HCT116 (cell line): ENCODE results near the gene NUAK2. TPM values are rescaled to one million over a fixed set of nuclear protein-coding genes. Genes with fewer than 3 reads are reported as not detected.

Experiments
- ATAC-seq: fragments of 200-7000 bp; cut with Tn5 transposase; 2 replicates; pipeline ENCODE4 v1.9.1; 2020; ENCODE audit warnings: mild to moderate bottlenecking, moderate library complexity
- BruUV-seq: library from RNA; stranded (reverse); fragments of 400-500 nt; replicated peaks from 2 replicates; lab custom pipeline; 2021; lab: Mats Ljungman, UMichigan
- CTCF ChIA-PET: fragments of 300-600 bp; sonication (Branson Sonifier 250); formaldehyde crosslinking; loops from one replicate; lab custom pipeline; 2021; ENCODE audit warnings: antibody characterized with exemption; lab: Charles Lee
- POLR2A ChIA-PET: fragments of 300-600, 350-600 bp; sonication (Branson Sonifier 250); formaldehyde crosslinking; loops from one replicate; lab custom pipeline; 2021; ENCODE audit warnings: antibody characterized with exemption; lab: Charles Lee
- RAD21 ChIA-PET, 2 experiments: fragments of 300-600 bp; sonication (Branson Sonifier 250); formaldehyde crosslinking; loops; one replicate each; lab custom pipeline; 2023; ENCODE audit warnings: low total read pairs in 2 of 2; ENCODE audit not compliant: uncharacterized antibody in 2 of 2, unreplicated experiment in 2 of 2, low non-redundant PET in 1 of 2; lab: Charles Lee
- DNase-seq: peaks from one replicate; pipeline ENCODE4 v3.0.0-alpha.2; 2010; ENCODE audit warnings: low read depth, low spot score
- H2AFZ ChIP-seq: fragments of 200-600 bp; shearing (Covaris generic), sonication (generic); 2 replicates; pipeline ENCODE4 v1.6.1; 2017; ENCODE audit warnings: low read depth, mixed run types, mixed read lengths, antibody characterized with exemption, low read length; ENCODE audit not compliant: poor library complexity, severe bottlenecking
- H3K27ac ChIP-seq: 2 replicates; pipeline ENCODE4 v1.5.1; 2012; ENCODE audit warnings: low read depth, low read length
- H3K27me3 ChIP-seq: fragments of 200-600 bp; sonication (generic); 2 replicates; pipeline ENCODE4 v1.6.1; 2016; ENCODE audit warnings: mixed run types, low read length, mixed read lengths; ENCODE audit not compliant: insufficient read depth
- H3K36me3 ChIP-seq, 2 experiments: fragments of 200-500 bp in 1 of 2; fragments of 200-600 bp in 1 of 2; sonication (Bioruptor generic) in 1 of 2; sonication (generic) in 1 of 2; 2 replicates each; pipeline versions ENCODE4 v1.5.1 to v1.6.1; 2014 to 2016; ENCODE audit warnings: low read length in 2 of 2, inconsistent platforms in 1 of 2, mixed read lengths in 1 of 2, mixed run types in 1 of 2; ENCODE audit not compliant: insufficient read depth in 2 of 2, control insufficient read depth in 1 of 2
- H3K4me1 ChIP-seq, 2 experiments: fragments of 200-600 bp in 1 of 2; sonication (generic) in 1 of 2; 2 replicates each; pipeline versions ENCODE4 v1.5.1 to v1.6.1; 2012 to 2017; ENCODE audit warnings: low read length in 2 of 2, inconsistent platforms in 1 of 2, mild to moderate bottlenecking in 1 of 2, mixed read lengths in 1 of 2, mixed run types in 1 of 2, moderate library complexity in 1 of 2; ENCODE audit not compliant: insufficient read depth in 2 of 2, control insufficient read depth in 1 of 2
- H3K4me2 ChIP-seq: fragments of 200-600 bp; sonication (generic); 2 replicates; pipeline ENCODE4 v1.6.1; 2017; ENCODE audit warnings: mixed run types, low read length, mixed read lengths
- H3K4me3 ChIP-seq, 2 experiments: fragments of 200-600 bp in 1 of 2; sonication (generic) in 1 of 2; replicated peaks in 1 of 2; 2 replicates each; pipeline ENCODE4 v1.5.1; 2011 to 2016; ENCODE audit warnings: low read length in 2 of 2, control low read depth in 1 of 2, low read depth in 1 of 2, mild to moderate bottlenecking in 1 of 2, mixed read lengths in 1 of 2, mixed run types in 1 of 2
- H3K79me2 ChIP-seq: fragments of 200-600 bp; sonication (generic); 2 replicates; pipeline ENCODE4 v1.6.1; 2017; ENCODE audit warnings: mild to moderate bottlenecking, mixed run types, low read length, moderate library complexity, mixed read lengths; ENCODE audit not compliant: insufficient read depth
- H3K9ac ChIP-seq: fragments of 200-600 bp; sonication (generic); 2 replicates; pipeline ENCODE4 v1.6.1; 2016; ENCODE audit warnings: low read length, mixed read lengths
- H3K9me2 ChIP-seq: fragments of 200-600 bp; sonication (generic), shearing (Covaris generic); 2 replicates; pipeline ENCODE4 v1.6.1; 2017; ENCODE audit warnings: mixed run types, mild to moderate bottlenecking, moderate library complexity; ENCODE audit not compliant: insufficient read depth
- H3K9me3 ChIP-seq, 2 experiments: fragments of 200-500 bp in 1 of 2; fragments of 200-600 bp in 1 of 2; sonication (Bioruptor generic) in 1 of 2; sonication (generic) in 1 of 2; 2 replicates each; pipeline ENCODE4 v1.6.1; 2014 to 2017; ENCODE audit warnings: low read length in 2 of 2, mixed read lengths in 2 of 2, inconsistent platforms in 1 of 2, low read depth in 1 of 2, mild to moderate bottlenecking in 1 of 2, mixed run types in 1 of 2, moderate library complexity in 1 of 2; ENCODE audit not compliant: control insufficient read depth in 1 of 2, insufficient read depth in 1 of 2
- H4K20me1 ChIP-seq: fragments of 200-600 bp; sonication (generic), shearing (Covaris generic); 2 replicates; pipeline ENCODE4 v1.6.1; 2017; ENCODE audit warnings: mixed run types, mild to moderate bottlenecking, moderate library complexity; ENCODE audit not compliant: insufficient read depth
- CBX3 ChIP-seq: IDR thresholded peaks from 2 replicates; pipeline ENCODE4 v1.6.1; 2012; ENCODE audit warnings: low read depth
- EGR1 ChIP-seq: IDR thresholded peaks from 2 replicates; pipeline ENCODE4 v1.6.1; 2012; ENCODE audit warnings: low read depth
- EZH2phosphoT487 ChIP-seq: fragments of 200-600 bp; IDR thresholded peaks from 2 replicates; pipeline ENCODE4 v1.6.1; 2018; ENCODE audit warnings: antibody characterized with exemption, borderline replicate concordance
- JUND ChIP-seq: IDR thresholded peaks from 2 replicates; pipeline ENCODE4 v1.6.1; 2012
- POLR2A ChIP-seq: IDR thresholded peaks from 2 replicates; pipeline ENCODE4 v1.7.0; 2011; ENCODE audit warnings: borderline replicate concordance; ENCODE audit not compliant: insufficient read depth, insufficient read length; ENCODE audit errors: extremely low read depth
- POLR2AphosphoS5 ChIP-seq: IDR thresholded peaks from 2 replicates; pipeline ENCODE4 v1.6.1; 2011; ENCODE audit warnings: mild to moderate bottlenecking, low read depth, low read length, moderate library complexity
- SRF ChIP-seq: IDR thresholded peaks from 2 replicates; pipeline ENCODE4 v1.6.1; 2012; ENCODE audit warnings: low read depth
- TCF7L2 ChIP-seq: IDR thresholded peaks from 2 replicates; pipeline ENCODE4 v1.7.0; 2011; ENCODE audit warnings: borderline replicate concordance, inconsistent platforms; ENCODE audit not compliant: insufficient read depth, insufficient read length; ENCODE audit errors: extremely low read depth
- YY1 ChIP-seq: IDR thresholded peaks from 2 replicates; pipeline ENCODE4 v1.6.1; 2011; ENCODE audit warnings: low read length, low read depth, moderate library complexity, mild to moderate bottlenecking; ENCODE audit not compliant: insufficient replicate concordance; ENCODE audit errors: extremely low read depth
- intact Hi-C: fragments of 100-400 bp; cut with micrococcal nuclease; formaldehyde crosslinking; loops from 2 replicates; pipeline ENCODE4 v1.10.0; 2022
- total RNA-seq: library from RNA; stranded (reverse); gene quantifications from one replicate; pipeline ENCODE4 v1.2.1, GENCODE V29; 2021; ENCODE audit not compliant: unreplicated experiment
- TF ChIP-seq, protein P1 (sequence below): IDR thresholded peaks from 2 replicates; pipeline ENCODE4 v1.6.1; 2012
- TF ChIP-seq, protein P2 (sequence below): IDR thresholded peaks from 2 replicates; pipeline ENCODE4 v1.6.1; 2012; ENCODE audit warnings: low read depth
- TF ChIP-seq, protein P3 (sequence below): IDR thresholded peaks from 2 replicates; pipeline ENCODE4 v1.6.1; 2012
- TF ChIP-seq, protein P4 (sequence below): IDR thresholded peaks from 2 replicates; pipeline ENCODE4 v1.6.1; 2011; ENCODE audit warnings: mild to moderate bottlenecking, low read length, moderate library complexity; ENCODE audit not compliant: insufficient replicate concordance; ENCODE audit errors: extremely low read depth
- TF ChIP-seq, protein P5 (sequence below), 3 experiments: fragments of 200-600 bp in 1 of 3; sonication (generic) in 1 of 3; IDR thresholded peaks in 2 of 3; conservative IDR thresholded peaks in 1 of 3; 2 replicates each; pipeline ENCODE4 v1.5.1; 2012 to 2017; ENCODE audit warnings: low read depth in 2 of 3, low read length in 2 of 3, antibody characterized with exemption in 1 of 3, borderline replicate concordance in 1 of 3, control low read depth in 1 of 3, mild to moderate bottlenecking in 1 of 3, mixed read lengths in 1 of 3, mixed run types in 1 of 3, moderate library complexity in 1 of 3; ENCODE audit not compliant: insufficient read depth in 1 of 3

NUAK2 gene
- total RNA-seq, 1 experiment from 2014 or later = 3.0 TPM

GRCh38 chr1:205304046-205304694 lies 17.4 kb downstream of the NUAK2 start:
- Histone ChIP-seq H2AFZ (no peak overlapping the region), H3K27me3 (no peaks in the 10 kb centered on the region), H3K4me1 (peaks cover 28 to 41% of the 10 kb centered on the region in 2 experiments), H4K20me1 (no peaks in the 10 kb centered on the region), H3K9me2 (no peaks in the 10 kb centered on the region), H3K79me2 (no peaks in the 10 kb centered on the region), H3K9me3 (no peaks in the 10 kb centered on the region), H3K36me3 (peaks cover 3 to 11% of the 10 kb centered on the region in 2 experiments; a peak in 2 of 4 replicates), H3K4me2 (no peak overlapping the region), H3K9ac (no peak overlapping the region), H3K4me3 (no peak overlapping the region), H3K27ac (no peak overlapping the region)
- DNase-seq = no peak
- no peak for ATAC-seq
- BruUV-seq = no TSS peak
- TF ChIP-seq YY1 (no peak), JUND (no peak), SRF (no peak), EZH2phosphoT487 (no peak), EGR1 (no peak), CBX3 (no peak), TCF7L2 (no peak), POLR2A (no peak), POLR2AphosphoS5 (no peak)
- TF ChIP-seq, protein P1, sequence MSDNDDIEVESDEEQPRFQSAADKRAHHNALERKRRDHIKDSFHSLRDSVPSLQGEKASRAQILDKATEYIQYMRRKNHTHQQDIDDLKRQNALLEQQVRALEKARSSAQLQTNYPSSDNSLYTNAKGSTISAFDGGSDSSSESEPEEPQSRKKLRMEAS = no peak
- TF ChIP-seq, protein P2, sequence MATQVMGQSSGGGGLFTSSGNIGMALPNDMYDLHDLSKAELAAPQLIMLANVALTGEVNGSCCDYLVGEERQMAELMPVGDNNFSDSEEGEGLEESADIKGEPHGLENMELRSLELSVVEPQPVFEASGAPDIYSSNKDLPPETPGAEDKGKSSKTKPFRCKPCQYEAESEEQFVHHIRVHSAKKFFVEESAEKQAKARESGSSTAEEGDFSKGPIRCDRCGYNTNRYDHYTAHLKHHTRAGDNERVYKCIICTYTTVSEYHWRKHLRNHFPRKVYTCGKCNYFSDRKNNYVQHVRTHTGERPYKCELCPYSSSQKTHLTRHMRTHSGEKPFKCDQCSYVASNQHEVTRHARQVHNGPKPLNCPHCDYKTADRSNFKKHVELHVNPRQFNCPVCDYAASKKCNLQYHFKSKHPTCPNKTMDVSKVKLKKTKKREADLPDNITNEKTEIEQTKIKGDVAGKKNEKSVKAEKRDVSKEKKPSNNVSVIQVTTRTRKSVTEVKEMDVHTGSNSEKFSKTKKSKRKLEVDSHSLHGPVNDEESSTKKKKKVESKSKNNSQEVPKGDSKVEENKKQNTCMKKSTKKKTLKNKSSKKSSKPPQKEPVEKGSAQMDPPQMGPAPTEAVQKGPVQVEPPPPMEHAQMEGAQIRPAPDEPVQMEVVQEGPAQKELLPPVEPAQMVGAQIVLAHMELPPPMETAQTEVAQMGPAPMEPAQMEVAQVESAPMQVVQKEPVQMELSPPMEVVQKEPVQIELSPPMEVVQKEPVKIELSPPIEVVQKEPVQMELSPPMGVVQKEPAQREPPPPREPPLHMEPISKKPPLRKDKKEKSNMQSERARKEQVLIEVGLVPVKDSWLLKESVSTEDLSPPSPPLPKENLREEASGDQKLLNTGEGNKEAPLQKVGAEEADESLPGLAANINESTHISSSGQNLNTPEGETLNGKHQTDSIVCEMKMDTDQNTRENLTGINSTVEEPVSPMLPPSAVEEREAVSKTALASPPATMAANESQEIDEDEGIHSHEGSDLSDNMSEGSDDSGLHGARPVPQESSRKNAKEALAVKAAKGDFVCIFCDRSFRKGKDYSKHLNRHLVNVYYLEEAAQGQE = no peak
- TF ChIP-seq, protein P3, sequence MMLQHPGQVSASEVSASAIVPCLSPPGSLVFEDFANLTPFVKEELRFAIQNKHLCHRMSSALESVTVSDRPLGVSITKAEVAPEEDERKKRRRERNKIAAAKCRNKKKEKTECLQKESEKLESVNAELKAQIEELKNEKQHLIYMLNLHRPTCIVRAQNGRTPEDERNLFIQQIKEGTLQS = no peak
- TF ChIP-seq, protein P4, sequence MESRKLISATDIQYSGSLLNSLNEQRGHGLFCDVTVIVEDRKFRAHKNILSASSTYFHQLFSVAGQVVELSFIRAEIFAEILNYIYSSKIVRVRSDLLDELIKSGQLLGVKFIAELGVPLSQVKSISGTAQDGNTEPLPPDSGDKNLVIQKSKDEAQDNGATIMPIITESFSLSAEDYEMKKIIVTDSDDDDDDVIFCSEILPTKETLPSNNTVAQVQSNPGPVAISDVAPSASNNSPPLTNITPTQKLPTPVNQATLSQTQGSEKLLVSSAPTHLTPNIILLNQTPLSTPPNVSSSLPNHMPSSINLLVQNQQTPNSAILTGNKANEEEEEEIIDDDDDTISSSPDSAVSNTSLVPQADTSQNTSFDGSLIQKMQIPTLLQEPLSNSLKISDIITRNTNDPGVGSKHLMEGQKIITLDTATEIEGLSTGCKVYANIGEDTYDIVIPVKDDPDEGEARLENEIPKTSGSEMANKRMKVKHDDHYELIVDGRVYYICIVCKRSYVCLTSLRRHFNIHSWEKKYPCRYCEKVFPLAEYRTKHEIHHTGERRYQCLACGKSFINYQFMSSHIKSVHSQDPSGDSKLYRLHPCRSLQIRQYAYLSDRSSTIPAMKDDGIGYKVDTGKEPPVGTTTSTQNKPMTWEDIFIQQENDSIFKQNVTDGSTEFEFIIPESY = no peak
- TF ChIP-seq, protein P5, sequence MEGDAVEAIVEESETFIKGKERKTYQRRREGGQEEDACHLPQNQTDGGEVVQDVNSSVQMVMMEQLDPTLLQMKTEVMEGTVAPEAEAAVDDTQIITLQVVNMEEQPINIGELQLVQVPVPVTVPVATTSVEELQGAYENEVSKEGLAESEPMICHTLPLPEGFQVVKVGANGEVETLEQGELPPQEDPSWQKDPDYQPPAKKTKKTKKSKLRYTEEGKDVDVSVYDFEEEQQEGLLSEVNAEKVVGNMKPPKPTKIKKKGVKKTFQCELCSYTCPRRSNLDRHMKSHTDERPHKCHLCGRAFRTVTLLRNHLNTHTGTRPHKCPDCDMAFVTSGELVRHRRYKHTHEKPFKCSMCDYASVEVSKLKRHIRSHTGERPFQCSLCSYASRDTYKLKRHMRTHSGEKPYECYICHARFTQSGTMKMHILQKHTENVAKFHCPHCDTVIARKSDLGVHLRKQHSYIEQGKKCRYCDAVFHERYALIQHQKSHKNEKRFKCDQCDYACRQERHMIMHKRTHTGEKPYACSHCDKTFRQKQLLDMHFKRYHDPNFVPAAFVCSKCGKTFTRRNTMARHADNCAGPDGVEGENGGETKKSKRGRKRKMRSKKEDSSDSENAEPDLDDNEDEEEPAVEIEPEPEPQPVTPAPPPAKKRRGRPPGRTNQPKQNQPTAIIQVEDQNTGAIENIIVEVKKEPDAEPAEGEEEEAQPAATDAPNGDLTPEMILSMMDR (IDR thresholded peaks at IDR 0.05 in 2 of 3, conservative IDR thresholded peaks at IDR 0.05 in 1 of 3; ENCODE audit: borderline replicate concordance in 1 of 3, insufficient read depth in 1 of 3, low read depth in 2 of 3, low read length in 2 of 3) = no peak
- intact Hi-C loops = no loop called here
- POLR2A ChIA-PET = no interaction called here
- CTCF ChIA-PET = no interaction called here
- RAD21 ChIA-PET = no interaction called here
